HEK293 (cell line): ENCODE data around the gene INPP5A.
A peak's percentile ranks its signal among the peaks of the same experiment; 100 is the strongest.

Source experiments
- CTCF ChIA-PET: fragments of 350-600 bp; formaldehyde crosslinking; extraction: SDS; loops from one replicate; lab custom pipeline; 2021; ENCODE audit warnings: antibody characterized with exemption; lab: Yijun Ruan, JAX
- POLR2A ChIA-PET: fragments of 300-600 bp; formaldehyde crosslinking; extraction: SDS; loops from one replicate; lab custom pipeline; 2020; ENCODE audit warnings: antibody characterized with exemption, inconsistent platforms; lab: Yijun Ruan, JAX
- H3K27ac ChIP-seq: fragments of 200-500 bp; sonication (Bioruptor generic); 2 replicates; pipeline ENCODE4 v1.5.1; 2014; ENCODE audit warnings: low read depth, low read length, control low read depth, inconsistent platforms; ENCODE audit errors: extremely low read depth
- H3K36me3 ChIP-seq, 2 experiments: fragments of 200-500 bp in 1 of 2; sonication (Bioruptor generic) in 1 of 2; 1 replicate in 1 of 2; 2 replicates in 1 of 2; pipeline ENCODE4 v1.5.1; 2014 to 2017; ENCODE audit warnings: inconsistent platforms in 2 of 2, low read length in 2 of 2; ENCODE audit not compliant: control insufficient read depth in 2 of 2, insufficient read depth in 1 of 2
- H3K4me1 ChIP-seq: fragments of 200-500 bp; sonication (Bioruptor generic); 2 replicates; pipeline ENCODE4 v1.5.1; 2014; ENCODE audit warnings: mild to moderate bottlenecking, low read length, inconsistent platforms; ENCODE audit not compliant: control insufficient read depth, insufficient read depth
- H3K4me3 ChIP-seq: 2 replicates; pipeline ENCODE4 v1.5.1; 2011; ENCODE audit warnings: low read depth, mild to moderate bottlenecking, control low read depth, low read length, moderate library complexity
- H3K9me3 ChIP-seq: fragments of 200-500 bp; sonication (Bioruptor generic); 2 replicates; pipeline ENCODE4 v1.5.1; 2014; ENCODE audit warnings: low read depth, low read length, inconsistent platforms; ENCODE audit not compliant: control insufficient read depth, insufficient read depth
- BCL11B ChIP-seq: fragments of 450-650 bp; formaldehyde crosslinking; IDR thresholded peaks from 2 replicates; pipeline ENCODE4 v1.5.1; 2016; ENCODE audit warnings: low read depth, missing biosample characterization, missing genetic modification characterization
- GLI4 ChIP-seq: fragments of 450-650 bp; formaldehyde crosslinking; IDR thresholded peaks from 2 replicates; pipeline ENCODE4 v1.5.1; 2016; ENCODE audit warnings: missing biosample characterization, missing genetic modification characterization
- KLF16 ChIP-seq: fragments of 450-650 bp; formaldehyde crosslinking; IDR thresholded peaks from 2 replicates; pipeline ENCODE4 v1.5.1; 2017; ENCODE audit warnings: missing biosample characterization, missing genetic modification characterization
- MZF1 ChIP-seq: fragments of 450-650 bp; formaldehyde crosslinking; IDR thresholded peaks from 2 replicates; pipeline ENCODE4 v1.5.1; 2017; ENCODE audit warnings: missing biosample characterization, missing genetic modification characterization, borderline replicate concordance
- OSR2 ChIP-seq: fragments of 450-650 bp; formaldehyde crosslinking; IDR thresholded peaks from 2 replicates; pipeline ENCODE4 v1.5.1; 2016; ENCODE audit warnings: missing biosample characterization, missing genetic modification characterization
- PRDM1 ChIP-seq: fragments of 450-650 bp; formaldehyde crosslinking; IDR thresholded peaks from 2 replicates; pipeline ENCODE4; 2016; ENCODE audit warnings: missing biosample characterization, missing genetic modification characterization
- SCRT1 ChIP-seq: fragments of 450-650 bp; formaldehyde crosslinking; IDR thresholded peaks from 2 replicates; pipeline ENCODE4 v1.5.1; 2016; ENCODE audit warnings: missing biosample characterization, missing genetic modification characterization, borderline replicate concordance
- ZNF121 ChIP-seq: fragments of 450-650 bp; formaldehyde crosslinking; IDR thresholded peaks from 2 replicates; pipeline ENCODE4 v1.5.1; 2016; ENCODE audit warnings: missing biosample characterization, missing genetic modification characterization
- ZNF174 ChIP-seq: fragments of 450-650 bp; formaldehyde crosslinking; IDR thresholded peaks from 2 replicates; pipeline ENCODE4 v1.5.0; 2017; ENCODE audit warnings: missing biosample characterization, mild to moderate bottlenecking, missing genetic modification characterization
- ZNF24 ChIP-seq: fragments of 450-650 bp; formaldehyde crosslinking; IDR thresholded peaks from 2 replicates; pipeline ENCODE4 v1.5.1; 2016; ENCODE audit warnings: missing biosample characterization, missing genetic modification characterization
- ZNF473 ChIP-seq: fragments of 450-650 bp; formaldehyde crosslinking; IDR thresholded peaks from 2 replicates; pipeline ENCODE4 v1.5.1; 2017; ENCODE audit warnings: missing biosample characterization, missing genetic modification characterization
- ZNF544 ChIP-seq: fragments of 450-650 bp; formaldehyde crosslinking; IDR thresholded peaks from 2 replicates; pipeline ENCODE4 v1.5.0; 2017; ENCODE audit warnings: missing biosample characterization, missing genetic modification characterization
- ZNF548 ChIP-seq: fragments of 450-650 bp; formaldehyde crosslinking; IDR thresholded peaks from 2 replicates; pipeline ENCODE4 v1.5.1; 2016; ENCODE audit warnings: missing biosample characterization, missing genetic modification characterization
- ZNF664 ChIP-seq: fragments of 450-650 bp; formaldehyde crosslinking; IDR thresholded peaks from 2 replicates; pipeline ENCODE4 v1.5.1; 2016; ENCODE audit warnings: missing biosample characterization, missing genetic modification characterization
- ZNF776 ChIP-seq: fragments of 450-650 bp; formaldehyde crosslinking; IDR thresholded peaks from 2 replicates; pipeline ENCODE4 v1.5.0; 2017; ENCODE audit warnings: missing biosample characterization, missing genetic modification characterization, borderline replicate concordance
- ZSCAN16 ChIP-seq: fragments of 450-650 bp; formaldehyde crosslinking; IDR thresholded peaks from 2 replicates; pipeline ENCODE4 v1.5.1; 2016; ENCODE audit warnings: missing biosample characterization, missing genetic modification characterization
- ZSCAN30 ChIP-seq: fragments of 450-650 bp; IDR thresholded peaks from 2 replicates; pipeline ENCODE4 v1.5.1; 2018; ENCODE audit warnings: missing biosample characterization, mild to moderate bottlenecking, missing genetic modification characterization, moderate library complexity
- TF ChIP-seq, protein P1 (sequence below): fragments of 450-650 bp; formaldehyde crosslinking; IDR thresholded peaks from 2 replicates; pipeline ENCODE4 v1.5.1; 2016; ENCODE audit warnings: missing biosample characterization, missing genetic modification characterization
- TF ChIP-seq, protein P2 (sequence below): fragments of 450-650 bp; formaldehyde crosslinking; IDR thresholded peaks from 2 replicates; pipeline ENCODE4 v1.5.1; 2016; ENCODE audit warnings: missing biosample characterization, missing genetic modification characterization, low read depth
- TF ChIP-seq, protein P3 (sequence below): fragments of 450-650 bp; formaldehyde crosslinking; IDR thresholded peaks from 2 replicates; pipeline ENCODE4 v1.5.1; 2017; ENCODE audit warnings: missing biosample characterization, missing genetic modification characterization
- TF ChIP-seq, protein P4 (sequence below): fragments of 450-650 bp; formaldehyde crosslinking; IDR thresholded peaks from 2 replicates; pipeline ENCODE4 v1.5.1; 2017; ENCODE audit warnings: missing biosample characterization, missing genetic modification characterization
- TF ChIP-seq, protein P5 (sequence below): fragments of 450-650 bp; formaldehyde crosslinking; IDR thresholded peaks from 2 replicates; pipeline ENCODE4 v1.5.1; 2016; ENCODE audit warnings: missing biosample characterization, missing genetic modification characterization, low read depth
- TF ChIP-seq, protein P6 (sequence below): fragments of 450-650 bp; formaldehyde crosslinking; IDR thresholded peaks from 2 replicates; pipeline ENCODE4 v1.5.1; 2016; ENCODE audit warnings: missing biosample characterization, missing genetic modification characterization

INPP5A gene

DNA sequence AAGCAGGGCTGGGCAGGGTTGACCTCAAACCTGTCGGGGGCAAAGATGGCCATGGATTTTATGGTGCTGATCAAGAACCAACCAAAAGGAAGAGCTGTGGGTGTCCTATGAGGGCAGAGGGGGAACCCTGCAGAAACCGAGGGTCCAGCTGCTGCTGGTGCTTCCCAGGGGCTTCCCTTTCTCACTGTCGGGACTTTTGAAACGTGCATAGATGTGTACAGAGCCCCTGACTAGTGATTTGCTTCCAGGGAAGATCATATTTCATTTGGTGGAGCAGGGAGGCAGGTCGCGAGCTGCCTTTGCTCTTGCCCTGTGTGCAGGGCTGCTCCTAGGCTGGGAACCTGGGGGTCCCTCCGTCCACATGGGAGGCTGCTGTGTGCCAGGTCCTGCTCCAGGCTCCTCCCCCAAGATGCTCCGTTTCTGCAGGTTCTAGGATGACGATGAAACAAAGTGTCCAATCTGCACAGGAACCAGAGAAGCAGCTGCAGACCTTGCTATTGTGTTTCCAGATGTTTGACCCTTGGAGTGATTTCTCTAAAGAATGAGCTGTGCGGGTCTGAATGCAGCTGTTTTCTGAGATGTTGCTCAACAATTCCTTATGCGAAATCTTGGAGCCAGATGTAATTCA lies 9.4 kb upstream of the INPP5A start:
- H3K36me3 ChIP-seq: no peaks in the 10 kb centered on the region
- no peak overlapping the region for H3K27ac ChIP-seq
- no peak overlapping the region for H3K4me3 ChIP-seq
- POLR2A ChIA-PET: interaction anchor here (0.7 kb wide), 1 partner anchor 11 kb away, joined by 3 read pairs; no protein-coding TSS in a partner anchor
- no peak for TF ChIP-seq ZNF121
- TF ChIP-seq ZNF24 (tag by site-specific recombination): no peak
- TF ChIP-seq ZSCAN16 (tag by site-specific recombination): peak; percentile 73; the same call in 1 of the 2 replicates
- no peak for TF ChIP-seq MZF1 (tag by site-specific recombination)
- no peak for TF ChIP-seq ZNF544
- no peak for TF ChIP-seq KLF16 (tag by site-specific recombination)
- no peak for TF ChIP-seq ZNF776
- TF ChIP-seq ZNF473 (tag by site-specific recombination): no peak
- no peaks in the 10 kb centered on the region; the same call in 1 of the 2 replicates for H3K9me3 ChIP-seq
- CTCF ChIA-PET: no interaction called here
- no peaks in the 10 kb centered on the region for H3K4me1 ChIP-seq

DNA sequence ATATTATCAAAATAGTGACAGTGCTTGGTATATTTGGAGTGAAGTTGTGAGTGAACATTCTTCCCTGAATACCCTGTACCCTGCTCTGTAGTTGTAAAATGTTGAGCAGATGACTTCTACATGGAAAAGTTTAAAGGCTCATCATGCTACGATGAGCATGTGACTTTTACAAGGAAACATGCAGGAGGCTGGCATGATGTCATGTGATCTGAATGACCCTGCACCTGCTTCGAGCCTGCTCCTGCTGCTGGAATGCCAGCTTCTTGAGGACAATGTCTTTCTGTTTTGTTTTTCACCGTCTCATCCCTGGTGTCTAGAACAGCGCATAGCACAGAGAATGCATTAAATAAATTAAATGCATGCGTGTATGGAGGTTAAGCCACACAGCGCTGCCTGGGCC lies 5.4 kb upstream of the INPP5A start:
- H3K36me3 ChIP-seq: no peaks in the 10 kb centered on the region
- CTCF ChIA-PET: interaction anchor here (0.9 to 1.3 kb wide), 5 partner anchors 10 to 110 kb away, joined by 3 to 7 read pairs (median 3); no protein-coding TSS in a partner anchor
- no peak overlapping the region for H3K27ac ChIP-seq
- no peaks in the 10 kb centered on the region; the same call in 1 of the 2 replicates for H3K9me3 ChIP-seq
- no peak overlapping the region for H3K4me3 ChIP-seq
- H3K4me1 ChIP-seq: peaks cover 6% of the 10 kb centered on the region
- POLR2A ChIA-PET: interaction anchor here (1.0 to 2.4 kb wide), 3 partner anchors 9 to 40 kb away, joined by 3 to 19 read pairs (median 7); no protein-coding TSS in a partner anchor
- TF ChIP-seq ZNF548 (no peak), GLI4 (tag by site-specific recombination) (no peak), ZSCAN30 (tag by site-specific recombination) (no peak), SCRT1 (no peak), ZNF174 (tag by site-specific recombination) (no peak), ZNF121 (no peak), ZNF776 (no peak), ZNF664 (tag by site-specific recombination) (no peak), OSR2 (no peak), PRDM1 (tag by site-specific recombination) (no peak), BCL11B (tag by site-specific recombination) (no peak)
- TF ChIP-seq, protein P1, sequence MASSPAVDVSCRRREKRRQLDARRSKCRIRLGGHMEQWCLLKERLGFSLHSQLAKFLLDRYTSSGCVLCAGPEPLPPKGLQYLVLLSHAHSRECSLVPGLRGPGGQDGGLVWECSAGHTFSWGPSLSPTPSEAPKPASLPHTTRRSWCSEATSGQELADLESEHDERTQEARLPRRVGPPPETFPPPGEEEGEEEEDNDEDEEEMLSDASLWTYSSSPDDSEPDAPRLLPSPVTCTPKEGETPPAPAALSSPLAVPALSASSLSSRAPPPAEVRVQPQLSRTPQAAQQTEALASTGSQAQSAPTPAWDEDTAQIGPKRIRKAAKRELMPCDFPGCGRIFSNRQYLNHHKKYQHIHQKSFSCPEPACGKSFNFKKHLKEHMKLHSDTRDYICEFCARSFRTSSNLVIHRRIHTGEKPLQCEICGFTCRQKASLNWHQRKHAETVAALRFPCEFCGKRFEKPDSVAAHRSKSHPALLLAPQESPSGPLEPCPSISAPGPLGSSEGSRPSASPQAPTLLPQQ: no peak
- TF ChIP-seq, protein P2, sequence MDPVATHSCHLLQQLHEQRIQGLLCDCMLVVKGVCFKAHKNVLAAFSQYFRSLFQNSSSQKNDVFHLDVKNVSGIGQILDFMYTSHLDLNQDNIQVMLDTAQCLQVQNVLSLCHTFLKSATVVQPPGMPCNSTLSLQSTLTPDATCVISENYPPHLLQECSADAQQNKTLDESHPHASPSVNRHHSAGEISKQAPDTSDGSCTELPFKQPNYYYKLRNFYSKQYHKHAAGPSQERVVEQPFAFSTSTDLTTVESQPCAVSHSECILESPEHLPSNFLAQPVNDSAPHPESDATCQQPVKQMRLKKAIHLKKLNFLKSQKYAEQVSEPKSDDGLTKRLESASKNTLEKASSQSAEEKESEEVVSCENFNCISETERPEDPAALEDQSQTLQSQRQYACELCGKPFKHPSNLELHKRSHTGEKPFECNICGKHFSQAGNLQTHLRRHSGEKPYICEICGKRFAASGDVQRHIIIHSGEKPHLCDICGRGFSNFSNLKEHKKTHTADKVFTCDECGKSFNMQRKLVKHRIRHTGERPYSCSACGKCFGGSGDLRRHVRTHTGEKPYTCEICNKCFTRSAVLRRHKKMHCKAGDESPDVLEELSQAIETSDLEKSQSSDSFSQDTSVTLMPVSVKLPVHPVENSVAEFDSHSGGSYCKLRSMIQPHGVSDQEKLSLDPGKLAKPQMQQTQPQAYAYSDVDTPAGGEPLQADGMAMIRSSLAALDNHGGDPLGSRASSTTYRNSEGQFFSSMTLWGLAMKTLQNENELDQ (tag by site-specific recombination): no peak
- TF ChIP-seq, protein P3, sequence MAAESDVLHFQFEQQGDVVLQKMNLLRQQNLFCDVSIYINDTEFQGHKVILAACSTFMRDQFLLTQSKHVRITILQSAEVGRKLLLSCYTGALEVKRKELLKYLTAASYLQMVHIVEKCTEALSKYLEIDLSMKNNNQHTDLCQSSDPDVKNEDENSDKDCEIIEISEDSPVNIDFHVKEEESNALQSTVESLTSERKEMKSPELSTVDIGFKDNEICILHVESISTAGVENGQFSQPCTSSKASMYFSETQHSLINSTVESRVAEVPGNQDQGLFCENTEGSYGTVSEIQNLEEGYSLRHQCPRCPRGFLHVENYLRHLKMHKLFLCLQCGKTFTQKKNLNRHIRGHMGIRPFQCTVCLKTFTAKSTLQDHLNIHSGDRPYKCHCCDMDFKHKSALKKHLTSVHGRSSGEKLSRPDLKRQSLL (tag by site-specific recombination): no peak
- TF ChIP-seq, protein P4, sequence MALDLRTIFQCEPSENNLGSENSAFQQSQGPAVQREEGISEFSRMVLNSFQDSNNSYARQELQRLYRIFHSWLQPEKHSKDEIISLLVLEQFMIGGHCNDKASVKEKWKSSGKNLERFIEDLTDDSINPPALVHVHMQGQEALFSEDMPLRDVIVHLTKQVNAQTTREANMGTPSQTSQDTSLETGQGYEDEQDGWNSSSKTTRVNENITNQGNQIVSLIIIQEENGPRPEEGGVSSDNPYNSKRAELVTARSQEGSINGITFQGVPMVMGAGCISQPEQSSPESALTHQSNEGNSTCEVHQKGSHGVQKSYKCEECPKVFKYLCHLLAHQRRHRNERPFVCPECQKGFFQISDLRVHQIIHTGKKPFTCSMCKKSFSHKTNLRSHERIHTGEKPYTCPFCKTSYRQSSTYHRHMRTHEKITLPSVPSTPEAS: no peak
- TF ChIP-seq, protein P5, sequence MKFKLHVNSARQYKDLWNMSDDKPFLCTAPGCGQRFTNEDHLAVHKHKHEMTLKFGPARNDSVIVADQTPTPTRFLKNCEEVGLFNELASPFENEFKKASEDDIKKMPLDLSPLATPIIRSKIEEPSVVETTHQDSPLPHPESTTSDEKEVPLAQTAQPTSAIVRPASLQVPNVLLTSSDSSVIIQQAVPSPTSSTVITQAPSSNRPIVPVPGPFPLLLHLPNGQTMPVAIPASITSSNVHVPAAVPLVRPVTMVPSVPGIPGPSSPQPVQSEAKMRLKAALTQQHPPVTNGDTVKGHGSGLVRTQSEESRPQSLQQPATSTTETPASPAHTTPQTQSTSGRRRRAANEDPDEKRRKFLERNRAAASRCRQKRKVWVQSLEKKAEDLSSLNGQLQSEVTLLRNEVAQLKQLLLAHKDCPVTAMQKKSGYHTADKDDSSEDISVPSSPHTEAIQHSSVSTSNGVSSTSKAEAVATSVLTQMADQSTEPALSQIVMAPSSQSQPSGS (tag by site-specific recombination): no peak
- TF ChIP-seq, protein P6, sequence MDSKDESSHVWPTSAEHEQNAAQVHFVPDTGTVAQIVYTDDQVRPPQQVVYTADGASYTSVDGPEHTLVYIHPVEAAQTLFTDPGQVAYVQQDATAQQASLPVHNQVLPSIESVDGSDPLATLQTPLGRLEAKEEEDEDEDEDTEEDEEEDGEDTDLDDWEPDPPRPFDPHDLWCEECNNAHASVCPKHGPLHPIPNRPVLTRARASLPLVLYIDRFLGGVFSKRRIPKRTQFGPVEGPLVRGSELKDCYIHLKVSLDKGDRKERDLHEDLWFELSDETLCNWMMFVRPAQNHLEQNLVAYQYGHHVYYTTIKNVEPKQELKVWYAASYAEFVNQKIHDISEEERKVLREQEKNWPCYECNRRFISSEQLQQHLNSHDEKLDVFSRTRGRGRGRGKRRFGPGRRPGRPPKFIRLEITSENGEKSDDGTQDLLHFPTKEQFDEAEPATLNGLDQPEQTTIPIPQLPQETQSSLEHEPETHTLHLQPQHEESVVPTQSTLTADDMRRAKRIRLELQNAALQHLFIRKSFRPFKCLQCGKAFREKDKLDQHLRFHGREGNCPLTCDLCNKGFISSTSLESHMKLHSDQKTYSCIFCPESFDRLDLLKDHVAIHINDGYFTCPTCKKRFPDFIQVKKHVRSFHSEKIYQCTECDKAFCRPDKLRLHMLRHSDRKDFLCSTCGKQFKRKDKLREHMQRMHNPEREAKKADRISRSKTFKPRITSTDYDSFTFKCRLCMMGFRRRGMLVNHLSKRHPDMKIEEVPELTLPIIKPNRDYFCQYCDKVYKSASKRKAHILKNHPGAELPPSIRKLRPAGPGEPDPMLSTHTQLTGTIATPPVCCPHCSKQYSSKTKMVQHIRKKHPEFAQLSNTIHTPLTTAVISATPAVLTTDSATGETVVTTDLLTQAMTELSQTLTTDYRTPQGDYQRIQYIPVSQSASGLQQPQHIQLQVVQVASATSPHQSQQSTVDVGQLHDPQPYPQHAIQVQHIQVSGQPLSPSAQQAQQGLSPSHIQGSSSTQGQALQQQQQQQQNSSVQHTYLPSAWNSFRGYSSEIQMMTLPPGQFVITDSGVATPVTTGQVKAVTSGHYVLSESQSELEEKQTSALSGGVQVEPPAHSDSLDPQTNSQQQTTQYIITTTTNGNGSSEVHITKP (tag by site-specific recombination): no peak
